SU-DHL-6 (cell line): ENCODE results near the gene ERAP2.

Source experiments
- EZH2phosphoT487 ChIP-seq: fragments of 200-600 bp; sonication (generic), shearing (Covaris generic); conservative IDR thresholded peaks from 2 replicates; pipeline ENCODE4 v1.6.1; 2018; ENCODE audit warnings: mild to moderate bottlenecking, antibody characterized with exemption, low read length, moderate library complexity, mixed read lengths
- TF ChIP-seq, protein P1 (sequence below): fragments of 200-600 bp; sonication (generic); IDR thresholded peaks from one replicate; pipeline ENCODE4 v1.5.1; 2017; ENCODE audit warnings: antibody characterized with exemption, mild to moderate bottlenecking, low read length, moderate library complexity; ENCODE audit not compliant: insufficient read depth, poor library complexity, severe bottlenecking

DNA sequence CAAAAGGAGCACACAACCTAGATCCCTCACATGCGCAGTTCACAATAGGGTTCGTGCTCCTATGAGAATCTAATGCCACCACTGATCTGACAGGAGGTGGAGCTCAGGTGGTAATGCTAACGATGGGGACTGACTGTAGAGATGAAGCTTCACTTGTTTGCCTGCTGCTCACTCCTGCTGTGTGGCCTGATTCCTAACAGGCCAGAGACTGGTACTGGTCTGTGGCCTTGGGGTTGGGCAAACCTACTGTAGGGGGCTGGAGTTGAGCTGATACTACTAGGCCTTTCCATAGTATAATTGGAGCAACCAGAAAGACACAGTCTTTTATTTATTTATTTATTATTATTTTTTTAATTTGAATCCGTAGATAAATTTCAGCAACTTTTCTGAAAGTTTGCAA is 64.8 kb downstream of the ERAP2 start:
- TF ChIP-seq, protein P1, sequence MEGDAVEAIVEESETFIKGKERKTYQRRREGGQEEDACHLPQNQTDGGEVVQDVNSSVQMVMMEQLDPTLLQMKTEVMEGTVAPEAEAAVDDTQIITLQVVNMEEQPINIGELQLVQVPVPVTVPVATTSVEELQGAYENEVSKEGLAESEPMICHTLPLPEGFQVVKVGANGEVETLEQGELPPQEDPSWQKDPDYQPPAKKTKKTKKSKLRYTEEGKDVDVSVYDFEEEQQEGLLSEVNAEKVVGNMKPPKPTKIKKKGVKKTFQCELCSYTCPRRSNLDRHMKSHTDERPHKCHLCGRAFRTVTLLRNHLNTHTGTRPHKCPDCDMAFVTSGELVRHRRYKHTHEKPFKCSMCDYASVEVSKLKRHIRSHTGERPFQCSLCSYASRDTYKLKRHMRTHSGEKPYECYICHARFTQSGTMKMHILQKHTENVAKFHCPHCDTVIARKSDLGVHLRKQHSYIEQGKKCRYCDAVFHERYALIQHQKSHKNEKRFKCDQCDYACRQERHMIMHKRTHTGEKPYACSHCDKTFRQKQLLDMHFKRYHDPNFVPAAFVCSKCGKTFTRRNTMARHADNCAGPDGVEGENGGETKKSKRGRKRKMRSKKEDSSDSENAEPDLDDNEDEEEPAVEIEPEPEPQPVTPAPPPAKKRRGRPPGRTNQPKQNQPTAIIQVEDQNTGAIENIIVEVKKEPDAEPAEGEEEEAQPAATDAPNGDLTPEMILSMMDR, result no peak
- TF ChIP-seq EZH2phosphoT487, result no peak
